Panc1 (cell line): ENCODE data around the gene TNRC18. TPM values are rescaled to one million over a fixed set of nuclear protein-coding genes. Genes with fewer than 3 reads are reported as not detected.
"Not testable (repeated sequence)": the region's sequence is repeated elsewhere in the genome, so short reads cannot be mapped to it uniquely, and the experiment has no call there.

Experiments
- ATAC-seq: fragments of 200-7000 bp; cut with Tn5 transposase; 2 replicates; pipeline ENCODE4 v1.9.1; 2020; ENCODE audit warnings: mild to moderate bottlenecking, moderate library complexity
- BruUV-seq: library from RNA; stranded (reverse); fragments of 400-500 nt; replicated peaks from 2 replicates; lab custom pipeline; 2021; lab: Mats Ljungman, UMichigan
- CTCF ChIA-PET: fragments of 300-600 bp; sonication (Branson Sonifier 250); formaldehyde crosslinking; loops from one replicate; lab custom pipeline; 2022; ENCODE audit warnings: antibody characterized with exemption; lab: Charles Lee
- POLR2A ChIA-PET: fragments of 300-600 bp; sonication (Branson Sonifier 250); formaldehyde crosslinking; loops from one replicate; lab custom pipeline; 2022; ENCODE audit warnings: antibody characterized with exemption; lab: Charles Lee
- DNase-seq: peaks from one replicate; pipeline ENCODE4 v3.0.0-alpha.2; 2010; ENCODE audit warnings: low read depth, low spot score
- H3K27ac ChIP-seq: 2 replicates; pipeline ENCODE4 v1.5.1; 2011; ENCODE audit warnings: mild to moderate bottlenecking, low read length, inconsistent platforms
- H3K27me3 ChIP-seq: fragments of 200-500 bp; sonication (Bioruptor generic); 2 replicates; pipeline ENCODE4 v1.6.0; 2014; ENCODE audit warnings: low read length, inconsistent platforms; ENCODE audit not compliant: control insufficient read depth, insufficient read depth
- H3K36me3 ChIP-seq: fragments of 200-500 bp; sonication (Bioruptor generic); 2 replicates; pipeline ENCODE4 v1.5.1; 2014; ENCODE audit warnings: inconsistent platforms, mild to moderate bottlenecking, low read length, moderate library complexity; ENCODE audit not compliant: control insufficient read depth, insufficient read depth
- H3K4me1 ChIP-seq: 2 replicates; pipeline ENCODE4 v1.5.1; 2011; ENCODE audit warnings: inconsistent platforms, mild to moderate bottlenecking, low read length, moderate library complexity; ENCODE audit not compliant: control insufficient read depth, insufficient read depth
- H3K4me3 ChIP-seq, 2 experiments: 2 replicates each; pipeline ENCODE4 v1.5.1; 2011 to 2012; ENCODE audit warnings: low read depth in 2 of 2, low read length in 2 of 2, mild to moderate bottlenecking in 2 of 2, inconsistent platforms in 1 of 2, moderate library complexity in 1 of 2
- H3K9me3 ChIP-seq: fragments of 200-500 bp; sonication (Bioruptor generic); 2 replicates; pipeline ENCODE4 v1.5.1; 2014; ENCODE audit warnings: low read depth, mild to moderate bottlenecking, inconsistent platforms, low read length, moderate library complexity; ENCODE audit not compliant: control insufficient read depth, insufficient read depth
- POLR2AphosphoS5 ChIP-seq: IDR thresholded peaks from 2 replicates; pipeline ENCODE4 v1.6.1; 2012; ENCODE audit warnings: mild to moderate bottlenecking, low read depth, low read length, moderate library complexity
- SIN3A ChIP-seq: IDR thresholded peaks from 2 replicates; pipeline ENCODE4 v1.6.1; 2012; ENCODE audit warnings: low read depth, mild to moderate bottlenecking, low read length, moderate library complexity, borderline replicate concordance; ENCODE audit not compliant: insufficient read depth
- TCF7L2 ChIP-seq: IDR thresholded peaks from 2 replicates; pipeline ENCODE4 v1.6.1; 2011; ENCODE audit warnings: mild to moderate bottlenecking, low read depth, low read length, inconsistent platforms
- in situ Hi-C: cut with HindIII; loops from 2 replicates; pipeline ENCODE4 v1.10.0; 2016; ENCODE audit warnings: low sequenced_read_pairs, low pct_unique_long_range_greater_than_20kb
- intact Hi-C: fragments of 100-400 bp; cut with micrococcal nuclease; formaldehyde crosslinking; loops from one replicate; pipeline ENCODE4 v1.10.0; 2022; ENCODE audit not compliant: unreplicated experiment
- total RNA-seq: library from RNA; stranded (reverse); gene quantifications from one replicate; pipeline ENCODE4 v1.2.1, GENCODE V29; 2021; ENCODE audit not compliant: unreplicated experiment
- TF ChIP-seq, protein P1 (sequence below): fragments of 450-650 bp; IDR thresholded peaks from 2 replicates; pipeline ENCODE4 v1.5.1; 2017; ENCODE audit warnings: mild to moderate bottlenecking
- TF ChIP-seq, protein P2 (sequence below), 2 experiments: IDR thresholded peaks; 2 replicates each; pipeline ENCODE4 v1.6.1; 2011 to 2012; ENCODE audit warnings: low read depth in 2 of 2, control low read depth in 1 of 2, low read length in 1 of 2, mild to moderate bottlenecking in 1 of 2, moderate library complexity in 1 of 2; ENCODE audit not compliant: insufficient read depth in 1 of 2

TNRC18 gene
- total RNA-seq, 1 experiment from 2014 or later, result 148 TPM

DNA sequence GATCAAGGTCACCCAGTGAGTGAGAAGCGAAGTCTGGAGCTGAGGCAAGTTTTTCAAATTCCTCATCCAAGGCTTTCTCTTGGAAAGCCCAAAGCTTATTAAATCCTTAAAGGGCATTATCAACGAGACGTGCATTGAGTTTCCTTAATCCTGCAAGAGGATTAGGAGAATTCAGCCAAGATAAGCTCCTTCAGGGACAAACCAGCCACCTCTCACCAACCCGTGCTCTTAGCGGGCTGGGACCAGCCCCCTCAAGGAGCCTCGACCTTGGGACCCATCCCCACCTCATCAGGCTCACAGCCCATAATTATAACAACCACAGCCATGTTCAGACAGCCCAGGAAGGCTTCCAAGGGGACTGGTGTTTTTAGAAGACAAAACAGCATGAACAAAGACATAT lies 152.8 kb downstream of the TNRC18 start:
- ChIA-PET CTCF (no interaction called here), POLR2A (no interaction called here)
- Histone ChIP-seq H3K27me3 (no peaks in the 10 kb centered on the region), H3K27ac (no peak overlapping the region), H3K36me3 (no peaks in the 10 kb centered on the region), H3K4me3 (no peak overlapping the region), H3K9me3 (no peaks in the 10 kb centered on the region), H3K4me1 (0 out of 2 replicates have a peak, but pooled peaks cover 3% of the 10 kb centered on the region)
- ATAC-seq, result no peak
- no peak for DNase-seq
- TF ChIP-seq, protein P1, sequence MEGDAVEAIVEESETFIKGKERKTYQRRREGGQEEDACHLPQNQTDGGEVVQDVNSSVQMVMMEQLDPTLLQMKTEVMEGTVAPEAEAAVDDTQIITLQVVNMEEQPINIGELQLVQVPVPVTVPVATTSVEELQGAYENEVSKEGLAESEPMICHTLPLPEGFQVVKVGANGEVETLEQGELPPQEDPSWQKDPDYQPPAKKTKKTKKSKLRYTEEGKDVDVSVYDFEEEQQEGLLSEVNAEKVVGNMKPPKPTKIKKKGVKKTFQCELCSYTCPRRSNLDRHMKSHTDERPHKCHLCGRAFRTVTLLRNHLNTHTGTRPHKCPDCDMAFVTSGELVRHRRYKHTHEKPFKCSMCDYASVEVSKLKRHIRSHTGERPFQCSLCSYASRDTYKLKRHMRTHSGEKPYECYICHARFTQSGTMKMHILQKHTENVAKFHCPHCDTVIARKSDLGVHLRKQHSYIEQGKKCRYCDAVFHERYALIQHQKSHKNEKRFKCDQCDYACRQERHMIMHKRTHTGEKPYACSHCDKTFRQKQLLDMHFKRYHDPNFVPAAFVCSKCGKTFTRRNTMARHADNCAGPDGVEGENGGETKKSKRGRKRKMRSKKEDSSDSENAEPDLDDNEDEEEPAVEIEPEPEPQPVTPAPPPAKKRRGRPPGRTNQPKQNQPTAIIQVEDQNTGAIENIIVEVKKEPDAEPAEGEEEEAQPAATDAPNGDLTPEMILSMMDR, result no peak
- TF ChIP-seq TCF7L2 (no peak), SIN3A (no peak), POLR2AphosphoS5 (no peak)
- TF ChIP-seq, protein P2, sequence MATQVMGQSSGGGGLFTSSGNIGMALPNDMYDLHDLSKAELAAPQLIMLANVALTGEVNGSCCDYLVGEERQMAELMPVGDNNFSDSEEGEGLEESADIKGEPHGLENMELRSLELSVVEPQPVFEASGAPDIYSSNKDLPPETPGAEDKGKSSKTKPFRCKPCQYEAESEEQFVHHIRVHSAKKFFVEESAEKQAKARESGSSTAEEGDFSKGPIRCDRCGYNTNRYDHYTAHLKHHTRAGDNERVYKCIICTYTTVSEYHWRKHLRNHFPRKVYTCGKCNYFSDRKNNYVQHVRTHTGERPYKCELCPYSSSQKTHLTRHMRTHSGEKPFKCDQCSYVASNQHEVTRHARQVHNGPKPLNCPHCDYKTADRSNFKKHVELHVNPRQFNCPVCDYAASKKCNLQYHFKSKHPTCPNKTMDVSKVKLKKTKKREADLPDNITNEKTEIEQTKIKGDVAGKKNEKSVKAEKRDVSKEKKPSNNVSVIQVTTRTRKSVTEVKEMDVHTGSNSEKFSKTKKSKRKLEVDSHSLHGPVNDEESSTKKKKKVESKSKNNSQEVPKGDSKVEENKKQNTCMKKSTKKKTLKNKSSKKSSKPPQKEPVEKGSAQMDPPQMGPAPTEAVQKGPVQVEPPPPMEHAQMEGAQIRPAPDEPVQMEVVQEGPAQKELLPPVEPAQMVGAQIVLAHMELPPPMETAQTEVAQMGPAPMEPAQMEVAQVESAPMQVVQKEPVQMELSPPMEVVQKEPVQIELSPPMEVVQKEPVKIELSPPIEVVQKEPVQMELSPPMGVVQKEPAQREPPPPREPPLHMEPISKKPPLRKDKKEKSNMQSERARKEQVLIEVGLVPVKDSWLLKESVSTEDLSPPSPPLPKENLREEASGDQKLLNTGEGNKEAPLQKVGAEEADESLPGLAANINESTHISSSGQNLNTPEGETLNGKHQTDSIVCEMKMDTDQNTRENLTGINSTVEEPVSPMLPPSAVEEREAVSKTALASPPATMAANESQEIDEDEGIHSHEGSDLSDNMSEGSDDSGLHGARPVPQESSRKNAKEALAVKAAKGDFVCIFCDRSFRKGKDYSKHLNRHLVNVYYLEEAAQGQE (IDR thresholded peaks at IDR 0.05; ENCODE audit: insufficient read depth in 1 of 2, low read depth in 2 of 2, low read length in 1 of 2), result no peak
- intact Hi-C loops, result no loop called here
- no TSS peak for BruUV-seq
- in situ Hi-C loops, result no loop called here

DNA sequence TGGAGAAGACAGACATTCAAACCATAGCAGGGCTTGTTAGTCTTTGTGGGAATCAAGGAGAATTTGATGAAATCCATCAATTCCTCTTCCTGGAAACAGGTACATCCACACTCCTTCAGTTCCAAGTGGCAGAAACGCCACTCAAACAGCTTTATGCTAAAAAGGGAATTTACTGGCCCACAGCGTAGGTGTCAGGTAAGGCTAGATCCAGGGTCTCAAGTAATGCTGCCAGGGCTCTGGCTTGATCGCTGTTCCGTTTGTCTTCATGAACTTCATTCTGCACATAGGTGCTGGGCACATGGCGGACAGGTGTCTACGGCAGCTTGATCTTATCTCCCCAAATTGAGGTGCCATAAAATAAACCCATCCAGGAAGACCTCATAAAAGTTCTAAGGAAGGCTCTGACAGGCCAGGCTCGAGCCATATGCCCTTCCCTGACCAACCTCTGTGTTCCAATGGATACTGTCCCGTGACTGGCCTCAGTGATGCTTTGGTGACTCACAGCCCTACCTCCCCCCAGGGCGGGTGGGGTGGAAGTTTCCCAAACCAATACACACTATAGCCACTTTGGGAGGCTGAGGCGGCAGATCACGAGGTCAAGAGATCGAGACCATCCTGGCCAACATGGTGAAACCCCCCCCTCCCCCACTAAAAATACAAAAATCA lies 153.5 kb downstream of the TNRC18 start:
- H3K36me3 ChIP-seq, CTCF ChIA-PET, H3K27ac ChIP-seq, DNase-seq, POLR2A ChIA-PET, BruUV-seq, H3K9me3 ChIP-seq, H3K4me3 ChIP-seq, ATAC-seq, H3K27me3 ChIP-seq, intact Hi-C loops, in situ Hi-C loops, H3K4me1 ChIP-seq: not testable (repeated sequence)

- H3K9me3 ChIP-seq, H3K27ac ChIP-seq, POLR2A ChIA-PET, ATAC-seq, H3K4me3 ChIP-seq, in situ Hi-C loops, BruUV-seq, H3K27me3 ChIP-seq, DNase-seq, H3K4me1 ChIP-seq, H3K36me3 ChIP-seq, intact Hi-C loops: not testable (repeated sequence)
- CTCF ChIA-PET, result interaction anchor here (0.7 kb wide), 1 partner anchor 15 kb away, joined by 3 read pairs; no protein-coding TSS in a partner anchor
These were observed 155.8 kb downstream of the TNRC18 start for GRCh38 chr7:5267829-5268228.
